Body of pancreas (tissue), 4 donors: Measurements from ENCODE around the gene SMIM13.

Source experiments
- POLR2A ChIP-seq, 3 donors: fragments of 450-650 bp; IDR thresholded peaks; one replicate each; pipeline ENCODE4 v1.6.1; 2016; ENCODE audit warnings: antibody characterized with exemption in 3 of 3, mild to moderate bottlenecking in 2 of 3
- TF ChIP-seq, protein P1 (sequence below), 7 experiments: fragments of 450-650 bp in 4 of 7; fragments of 200-600 bp in 3 of 7; sonication (generic) in 3 of 7; IDR thresholded peaks; one replicate each; pipeline ENCODE4 v1.5.1; 2016 to 2019; ENCODE audit warnings: antibody characterized with exemption in 7 of 7

DNA sequence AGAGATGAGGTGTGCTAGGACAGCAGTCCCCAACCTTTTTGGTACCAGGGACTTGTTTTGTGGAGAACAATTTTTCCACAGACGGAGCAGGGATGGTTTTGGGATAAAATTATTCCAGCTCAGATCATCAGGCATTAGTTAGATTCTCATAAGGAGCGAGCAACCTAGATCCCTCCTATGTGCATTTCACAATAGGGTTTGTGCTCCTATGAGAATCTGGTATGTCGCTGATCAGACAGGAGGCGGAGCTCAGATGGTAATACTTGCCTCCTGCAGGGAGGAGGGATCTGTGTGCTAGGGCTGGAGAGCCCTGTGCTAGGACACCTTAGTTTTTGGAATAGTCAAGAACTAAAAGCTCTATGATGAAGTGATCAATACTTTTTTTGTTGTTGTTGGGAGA is 2.5 kb downstream of the SMIM13 start:
- TF ChIP-seq POLR2A (IDR thresholded peaks at IDR 0.05): no peak
- TF ChIP-seq, protein P1, sequence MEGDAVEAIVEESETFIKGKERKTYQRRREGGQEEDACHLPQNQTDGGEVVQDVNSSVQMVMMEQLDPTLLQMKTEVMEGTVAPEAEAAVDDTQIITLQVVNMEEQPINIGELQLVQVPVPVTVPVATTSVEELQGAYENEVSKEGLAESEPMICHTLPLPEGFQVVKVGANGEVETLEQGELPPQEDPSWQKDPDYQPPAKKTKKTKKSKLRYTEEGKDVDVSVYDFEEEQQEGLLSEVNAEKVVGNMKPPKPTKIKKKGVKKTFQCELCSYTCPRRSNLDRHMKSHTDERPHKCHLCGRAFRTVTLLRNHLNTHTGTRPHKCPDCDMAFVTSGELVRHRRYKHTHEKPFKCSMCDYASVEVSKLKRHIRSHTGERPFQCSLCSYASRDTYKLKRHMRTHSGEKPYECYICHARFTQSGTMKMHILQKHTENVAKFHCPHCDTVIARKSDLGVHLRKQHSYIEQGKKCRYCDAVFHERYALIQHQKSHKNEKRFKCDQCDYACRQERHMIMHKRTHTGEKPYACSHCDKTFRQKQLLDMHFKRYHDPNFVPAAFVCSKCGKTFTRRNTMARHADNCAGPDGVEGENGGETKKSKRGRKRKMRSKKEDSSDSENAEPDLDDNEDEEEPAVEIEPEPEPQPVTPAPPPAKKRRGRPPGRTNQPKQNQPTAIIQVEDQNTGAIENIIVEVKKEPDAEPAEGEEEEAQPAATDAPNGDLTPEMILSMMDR (IDR thresholded peaks at IDR 0.05): no peak
